ENCODE data around the gene LRRC32. TPM values are rescaled to one million over a fixed set of nuclear protein-coding genes. Genes with fewer than 3 reads are reported as not detected.
"Not testable (repeated sequence)": the region's sequence is repeated elsewhere in the genome, so short reads cannot be mapped to it uniquely, and the experiment has no call there.

The LRRC32 gene
- total and polyA plus RNA-seq, 2 experiments from 2014 or later, result 0.42 to 0.58 TPM

- no peak for TF ChIP-seq CTCF (conservative IDR thresholded peaks at IDR 0.05; ENCODE audit: low read depth in 2 of 2)
- no peak for TF ChIP-seq ZNF331 (CRISPR knock-in tag; IDR thresholded peaks at IDR 0.05; ENCODE audit: low read depth)
- TF ChIP-seq REST (IDR thresholded peaks at IDR 0.05; ENCODE audit: unreplicated experiment), result no peak
- TF ChIP-seq EZH2phosphoT487 (IDR thresholded peaks at IDR 0.05; ENCODE audit: unreplicated experiment), result no peak
Observed at GRCh38 chr11:76609736-76610370, 60.7 kb downstream of the LRRC32 start (continued).

GRCh38 chr11:76608879-76609460, 61.6 kb downstream of the LRRC32 start:
- H2AFZ ChIP-seq, result peak overlapping the region; percentile 84; the same call in 1 of the 2 replicates

GRCh38 chr11:76608228-76608627, 62.3 kb downstream of the LRRC32 start:
- H3F3A ChIP-seq (replicated peaks; ENCODE audit: low read depth); DNase-seq (ENCODE audit: low spot score); H3K4me3 ChIP-seq; H3K27me3 ChIP-seq (ENCODE audit: insufficient read depth); H3K9me2 ChIP-seq (ENCODE audit: insufficient read depth); H3K4me2 ChIP-seq; H3K27ac Mint-ChIP-seq; ATAC-seq; H3K36me3 ChIP-seq (ENCODE audit: insufficient read depth); H3K27me3 Mint-ChIP-seq (ENCODE audit: insufficient read depth, low read depth, poor library complexity); H2AFZ ChIP-seq; H3K4me1 ChIP-seq (ENCODE audit: insufficient read depth); H3K79me2 ChIP-seq (replicated peaks; ENCODE audit: insufficient read depth); H3K27ac ChIP-seq (ENCODE audit: low read depth); H3K4me3 Mint-ChIP-seq; H4K20me1 ChIP-seq (replicated peaks; ENCODE audit: insufficient read depth): not testable (repeated sequence)
- H3K9me3 Mint-ChIP-seq, result peaks cover 12% of the 10 kb centered on the region
- peaks cover 15% of the 10 kb centered on the region for H3K36me3 Mint-ChIP-seq (ENCODE audit: low read depth)
- peaks cover 22% of the 10 kb centered on the region for H3K4me1 Mint-ChIP-seq

More at GRCh38 chr11:76608879-76609460, 61.6 kb downstream of the LRRC32 start:
- H3K36me3 Mint-ChIP-seq (ENCODE audit: low read depth), result peaks cover 15% of the 10 kb centered on the region
- not testable (repeated sequence) for H3K4me3 ChIP-seq; H3K27me3 ChIP-seq (ENCODE audit: insufficient read depth); H3K36me3 ChIP-seq (ENCODE audit: insufficient read depth); ATAC-seq; H3K4me1 ChIP-seq (ENCODE audit: insufficient read depth); DNase-seq (ENCODE audit: low spot score); H3K4me3 Mint-ChIP-seq; H3K79me2 ChIP-seq (replicated peaks; ENCODE audit: insufficient read depth); H3K27ac Mint-ChIP-seq; H3K4me2 ChIP-seq; H3F3A ChIP-seq (replicated peaks; ENCODE audit: low read depth); H3K27ac ChIP-seq (ENCODE audit: low read depth); H3K9me2 ChIP-seq (ENCODE audit: insufficient read depth); H4K20me1 ChIP-seq (replicated peaks; ENCODE audit: insufficient read depth)
- H3K4me1 Mint-ChIP-seq, result peaks cover 22% of the 10 kb centered on the region
- H3K9me3 Mint-ChIP-seq, result peaks cover 12% of the 10 kb centered on the region
- H3K27me3 Mint-ChIP-seq (ENCODE audit: insufficient read depth, low read depth, poor library complexity), result peaks cover 14% of the 10 kb centered on the region

Other genes with a start within 250 kb of the LRRC32 start
- gene EMSY, start 225.7 kb downstream of the LRRC32 start, total RNA-seq (2014; rRNA removed; shearing (Covaris generic)), result 29.0 and 46.9 TPM in 2 replicates
- gene EMSY, start 225.7 kb downstream of the LRRC32 start, polyA plus RNA-seq (2016; fragmentation: Nextera tagmentation; extraction: Ambion mirVana), result 22.0 and 25.0 TPM in 2 replicates
- gene TSKU, start 112.6 kb upstream of the LRRC32 start, total RNA-seq (2014; rRNA removed; shearing (Covaris generic)), result 31.1 and 33.8 TPM in 2 replicates
- 9.0 and 11.7 TPM in 2 replicates for gene TSKU, start 112.6 kb upstream of the LRRC32 start, polyA plus RNA-seq (2016; fragmentation: Nextera tagmentation; extraction: Ambion mirVana)
- 25.2 and 26.5 TPM in 2 replicates for gene ACER3, start 190.2 kb upstream of the LRRC32 start, total RNA-seq (2014; rRNA removed; shearing (Covaris generic))
- 5.2 and 6.2 TPM in 2 replicates for gene ACER3, start 190.2 kb upstream of the LRRC32 start, polyA plus RNA-seq (2016; fragmentation: Nextera tagmentation; extraction: Ambion mirVana)